K562 (cell line): ENCODE results near the gene HDAC3. TPM values are rescaled to one million over a fixed set of nuclear protein-coding genes. Genes with fewer than 3 reads are reported as not detected.

Experiments
- AFF4 ChIP-seq: sonication (generic); formaldehyde crosslinking; IDR thresholded peaks from 2 replicates; pipeline ENCODE4 v1.8.0; 2023; ENCODE audit warnings: mild to moderate bottlenecking, missing genetic modification reagents
- BACH1 ChIP-seq: fragments of 200-800 bp; sonication (Bioruptor generic); IDR thresholded peaks from 2 replicates; pipeline ENCODE4 v1.6.1; 2016; ENCODE audit warnings: missing genetic modification characterization, missing compliant biosample characterization
- E2F8 ChIP-seq: fragments of 450-650 bp; IDR thresholded peaks from 2 replicates; pipeline ENCODE4 v1.7.1; 2018; ENCODE audit warnings: mild to moderate bottlenecking, low read depth; ENCODE audit not compliant: partially characterized antibody
- ESRRB ChIP-seq: fragments of 250-450 bp; sonication (Bioruptor Pico); IDR thresholded peaks from 2 replicates; pipeline ENCODE4 v1.5.0; 2020; ENCODE audit warnings: mild to moderate bottlenecking, moderate library complexity, borderline replicate concordance
- HNRNPK ChIP-seq: fragments of 200-400 bp; formaldehyde crosslinking; IDR thresholded peaks from one replicate; pipeline ENCODE4 v1.6.1; 2018; ENCODE audit warnings: mild to moderate bottlenecking, low read depth, low read length; ENCODE audit not compliant: poor library complexity, severe bottlenecking
- JUND ChIP-seq, 2 experiments: IDR thresholded peaks; 2 replicates in 1 of 2; 3 replicates in 1 of 2; pipeline ENCODE4 v1.6.1; 2011; ENCODE audit warnings: borderline replicate concordance in 2 of 2, low read depth in 2 of 2, low read length in 2 of 2, improper control_type of control experiment in 1 of 2, missing biosample characterization in 1 of 2, missing genetic modification characterization in 1 of 2, missing genetic modification reagents in 1 of 2
- MCM3 ChIP-seq: fragments of 450-650 bp; IDR thresholded peaks from 2 replicates; pipeline ENCODE4 v1.6.1; 2016
- MED1 ChIP-seq: sonication (generic); formaldehyde crosslinking; IDR thresholded peaks from 2 replicates; pipeline ENCODE4 v1.8.1; 2023; ENCODE audit warnings: missing genetic modification reagents, borderline replicate concordance
- SMAD3 ChIP-seq: fragments of 450-650 bp; formaldehyde crosslinking; conservative IDR thresholded peaks from 2 replicates; pipeline ENCODE4 v1.4.0; 2020; ENCODE audit warnings: mild to moderate bottlenecking
- SRSF1 ChIP-seq: fragments of 200-400 bp; formaldehyde crosslinking; IDR thresholded peaks from 2 replicates; pipeline ENCODE4 v1.6.1; 2017; ENCODE audit warnings: mild to moderate bottlenecking, low read depth, low read length, moderate library complexity
- TBP ChIP-seq: optimal IDR thresholded peaks from 2 replicates; pipeline ENCODE3; 2011; ENCODE audit warnings: low read depth, low read length, improper control_type of control experiment
- TFAP4 ChIP-seq: sonication (generic); formaldehyde crosslinking; IDR thresholded peaks from 2 replicates; pipeline ENCODE4 v1.8.0; 2022; ENCODE audit warnings: missing genetic modification reagents, mild to moderate bottlenecking, moderate library complexity, borderline replicate concordance
- U2AF2 ChIP-seq: fragments of 200-400 bp; formaldehyde crosslinking; optimal IDR thresholded peaks from 2 replicates; pipeline ENCODE3; 2017; ENCODE audit warnings: low read depth, mild to moderate bottlenecking, low read length
- ZEB2 ChIP-seq: fragments of 450-650 bp; IDR thresholded peaks from 2 replicates; pipeline ENCODE4 v1.6.1; 2016
- ZNF280A ChIP-seq: fragments of 450-650 bp; IDR thresholded peaks from 2 replicates; pipeline ENCODE4 v1.6.1; 2018; ENCODE audit warnings: mild to moderate bottlenecking, low read depth; ENCODE audit not compliant: partially characterized antibody
- ZNF764 ChIP-seq: fragments of 250-450 bp; sonication (Bioruptor Pico); IDR thresholded peaks from 2 replicates; pipeline ENCODE4 v1.4.0; 2020; ENCODE audit warnings: low read depth, mild to moderate bottlenecking, moderate library complexity
- ZNF766 ChIP-seq: fragments of 200-800 bp; sonication (Bioruptor generic); conservative IDR thresholded peaks from 2 replicates; pipeline ENCODE4 v1.6.1; 2016; ENCODE audit warnings: missing genetic modification characterization, missing compliant biosample characterization
- ZNF77 ChIP-seq: fragments of 250-450 bp; sonication (Bioruptor Pico); IDR thresholded peaks from 2 replicates; pipeline ENCODE4 v1.5.0; 2020
- polyA plus RNA-seq, 8 experiments: library from polyadenylated mRNA; depleted of rRNA in 4 of 8; stranded (reverse) in 5 of 8; unstranded in 3 of 8; fragments of >200 nt; fragmentation: Nextera tagmentation in 2 of 8; fragmentation: Illumina TruSeq in 1 of 8; extraction: Ambion mirVana in 2 of 8; extraction: Trizol in 1 of 8; gene quantifications; 2 replicates each; pipeline versions ENCODE4 v1.2.1 to v1.2.3, GENCODE V29; 2011 to 2014; ENCODE audit warnings: inconsistent platforms in 1 of 8, missing spikeins in 1 of 8
- total RNA-seq, 7 experiments: library from RNA; depleted of rRNA in 6 of 7; stranded (reverse); fragments of >200 nt in 6 of 7; fragmentation: Illumina TruSeq in 2 of 7; extraction: Trizol in 2 of 7; gene quantifications; 2 replicates each; pipeline versions ENCODE4 v1.2.1 to v1.2.3, GENCODE V29; 2011 to 2021; ENCODE audit warnings: low replicate concordance in 1 of 7

HDAC3 gene
- total and polyA plus RNA-seq, 9 of the 15 experiments (the other 6 are each of a cell fraction or from before 2014, with no cell fraction given) = 89.7 to 191 (median 119) TPM

GRCh38 chr5:141618030-141618803 is 18.4 kb downstream of the HDAC3 start (continued):
- no peak for TF ChIP-seq TFAP4 (CRISPR knock-in tag)
- peak; percentile 54; the same call in 1 of the 2 replicates for TF ChIP-seq JUND (IDR thresholded peaks at IDR 0.05; ENCODE audit: borderline replicate concordance, low read depth, low read length)
- no peak; the same call in 2 of the 3 replicates for TF ChIP-seq JUND (tag; IDR thresholded peaks at IDR 0.05; ENCODE audit: borderline replicate concordance, low read depth, low read length)
- no peak for TF ChIP-seq U2AF2
- TF ChIP-seq ZNF766 (CRISPR knock-in tag) = peak; percentile 96
- no peak for TF ChIP-seq ZNF280A
- no peak for TF ChIP-seq ZNF764 (CRISPR knock-in tag)
- TF ChIP-seq HNRNPK = no peak
- no peak for TF ChIP-seq TBP
- no peak for TF ChIP-seq SRSF1
- no peak for TF ChIP-seq MED1 (CRISPR knock-in tag)
- peak; percentile 93 for TF ChIP-seq ZEB2
- no peak for TF ChIP-seq MCM3
- TF ChIP-seq ZNF77 (CRISPR knock-in tag) = no peak
- no peak for TF ChIP-seq ESRRB (CRISPR knock-in tag)
- TF ChIP-seq AFF4 = no peak
- no peak for TF ChIP-seq SMAD3 (CRISPR knock-in tag)
- peak; percentile 66 for TF ChIP-seq E2F8
- no peak for TF ChIP-seq BACH1
